ENCODE data around the gene DNM3. TPM values are rescaled to one million over a fixed set of nuclear protein-coding genes. Genes with fewer than 3 reads are reported as not detected.
A peak's percentile ranks its signal among the peaks of the same experiment; 100 is the strongest.

The DNM3 gene
- total RNA-seq, 1 donor from 2014 or later = 4.7 TPM

DNA sequence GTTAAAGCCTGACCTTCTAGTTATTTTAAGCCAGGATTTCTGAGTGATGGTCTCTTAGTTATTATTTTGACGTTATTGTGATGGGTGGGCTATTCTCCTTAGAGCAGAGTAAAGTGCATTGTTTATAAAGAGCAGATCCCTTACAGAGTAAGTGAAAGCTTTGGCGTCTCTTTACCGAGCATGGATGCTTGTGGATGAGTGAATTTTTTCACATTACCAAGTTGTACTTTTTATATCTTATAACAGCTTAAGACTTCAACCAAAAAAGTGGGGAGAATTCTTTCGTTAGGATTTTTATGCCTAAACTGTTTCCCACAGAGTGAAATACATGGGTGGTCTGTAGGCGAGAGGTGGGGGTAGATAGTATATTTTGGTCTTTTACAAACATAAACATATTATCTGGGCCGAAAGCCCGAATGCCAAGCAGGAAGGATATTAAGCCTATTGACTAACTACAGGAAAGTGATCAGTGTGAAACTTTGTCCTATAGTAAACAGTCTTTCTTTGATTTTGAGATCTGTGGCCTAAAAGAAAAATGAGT is 300.1 kb downstream of the DNM3 start:
- no peak overlapping the region for H2AFZ ChIP-seq (ENCODE audit: low read depth, low read length)
- TF ChIP-seq, protein P1, sequence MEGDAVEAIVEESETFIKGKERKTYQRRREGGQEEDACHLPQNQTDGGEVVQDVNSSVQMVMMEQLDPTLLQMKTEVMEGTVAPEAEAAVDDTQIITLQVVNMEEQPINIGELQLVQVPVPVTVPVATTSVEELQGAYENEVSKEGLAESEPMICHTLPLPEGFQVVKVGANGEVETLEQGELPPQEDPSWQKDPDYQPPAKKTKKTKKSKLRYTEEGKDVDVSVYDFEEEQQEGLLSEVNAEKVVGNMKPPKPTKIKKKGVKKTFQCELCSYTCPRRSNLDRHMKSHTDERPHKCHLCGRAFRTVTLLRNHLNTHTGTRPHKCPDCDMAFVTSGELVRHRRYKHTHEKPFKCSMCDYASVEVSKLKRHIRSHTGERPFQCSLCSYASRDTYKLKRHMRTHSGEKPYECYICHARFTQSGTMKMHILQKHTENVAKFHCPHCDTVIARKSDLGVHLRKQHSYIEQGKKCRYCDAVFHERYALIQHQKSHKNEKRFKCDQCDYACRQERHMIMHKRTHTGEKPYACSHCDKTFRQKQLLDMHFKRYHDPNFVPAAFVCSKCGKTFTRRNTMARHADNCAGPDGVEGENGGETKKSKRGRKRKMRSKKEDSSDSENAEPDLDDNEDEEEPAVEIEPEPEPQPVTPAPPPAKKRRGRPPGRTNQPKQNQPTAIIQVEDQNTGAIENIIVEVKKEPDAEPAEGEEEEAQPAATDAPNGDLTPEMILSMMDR (IDR thresholded peaks at IDR 0.05; ENCODE audit: insufficient read depth, low read depth, low read length) = no peak
- no peak for TF ChIP-seq EZH2 (IDR thresholded peaks at IDR 0.05; ENCODE audit: insufficient read depth, low read length)
- peak overlapping the region; percentile 49 for H3K9ac ChIP-seq (ENCODE audit: low read length)
- DNase-seq (ENCODE audit: low read depth) (no peak), FAIRE-seq (peak; percentile 68)
- H3K36me3 ChIP-seq (ENCODE audit: insufficient read depth, low read length) = no peaks in the 10 kb centered on the region
- H3K4me3 ChIP-seq (ENCODE audit: insufficient read depth, low read depth, low read length) = peak overlapping the region; percentile 30
- Mint-ChIP-seq H3K27me3 (ENCODE audit: low read depth, unreplicated experiment) (no peaks in the 10 kb centered on the region), H3K4me3 (ENCODE audit: unreplicated experiment) (no peak overlapping the region), H3K4me1 (ENCODE audit: low read depth, unreplicated experiment) (peaks cover 50% of the 10 kb centered on the region), H3K27ac (ENCODE audit: unreplicated experiment) (peak overlapping the region; percentile 90), H3K9me3 (ENCODE audit: unreplicated experiment) (peaks cover 3% of the 10 kb centered on the region), H3K36me3 (ENCODE audit: low read depth, unreplicated experiment) (no peaks in the 10 kb centered on the region)
- no peaks in the 10 kb centered on the region for H4K20me1 ChIP-seq (ENCODE audit: insufficient read depth, low read length)
- H3K4me2 ChIP-seq (ENCODE audit: low read length) = peak overlapping the region; percentile 80
- peaks cover 26% of the 10 kb centered on the region for H3K4me1 ChIP-seq (ENCODE audit: insufficient read depth, low read length)
- peaks cover 29% of the 10 kb centered on the region for H3K79me2 ChIP-seq (ENCODE audit: insufficient read depth, low read length)
- peak overlapping the region; percentile 23 for H3K27ac ChIP-seq (ENCODE audit: low read depth, low read length)
- H3K9me3 ChIP-seq (ENCODE audit: insufficient read depth, low read depth, low read length) = peaks cover 3% of the 10 kb centered on the region
- H3K27me3 ChIP-seq (ENCODE audit: insufficient read depth, low read length) = no peaks in the 10 kb centered on the region

DNA sequence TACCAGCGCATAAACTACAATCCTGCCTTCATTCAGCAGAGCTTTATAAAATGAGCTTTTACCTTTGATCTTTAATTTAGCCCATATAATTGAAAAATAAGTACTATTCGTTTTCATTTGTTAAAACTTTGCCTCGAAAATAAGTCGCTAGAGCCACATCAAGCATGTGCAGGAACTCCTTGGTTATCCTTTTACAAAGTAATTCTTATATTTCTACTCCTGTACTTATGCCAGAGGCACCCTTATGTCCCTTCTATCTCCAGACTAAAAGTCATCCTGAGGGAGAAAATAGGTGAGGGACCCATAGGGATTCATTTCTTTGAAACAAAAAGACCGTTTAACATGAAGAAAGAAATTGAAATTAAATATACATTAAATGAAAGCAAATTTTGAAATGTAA is 301.0 kb downstream of the DNM3 start:
- FAIRE-seq = no peak
- Histone ChIP-seq H3K9ac (ENCODE audit: low read length) (peak overlapping the region; percentile 25), H3K9me3 (ENCODE audit: insufficient read depth, low read depth, low read length) (peaks cover 3% of the 10 kb centered on the region), H3K4me3 (ENCODE audit: insufficient read depth, low read depth, low read length) (peak overlapping the region; percentile 30), H3K79me2 (ENCODE audit: insufficient read depth, low read length) (peaks cover 29% of the 10 kb centered on the region), H4K20me1 (ENCODE audit: insufficient read depth, low read length) (no peaks in the 10 kb centered on the region), H3K27ac (ENCODE audit: low read depth, low read length) (no peak overlapping the region), H3K36me3 (ENCODE audit: insufficient read depth, low read length) (no peaks in the 10 kb centered on the region), H3K4me2 (ENCODE audit: low read length) (peak overlapping the region; percentile 80), H3K4me1 (ENCODE audit: insufficient read depth, low read length) (peaks cover 23% of the 10 kb centered on the region), H2AFZ (ENCODE audit: low read depth, low read length) (no peak overlapping the region), H3K27me3 (ENCODE audit: insufficient read depth, low read length) (no peaks in the 10 kb centered on the region)
- H3K27ac Mint-ChIP-seq (ENCODE audit: unreplicated experiment) = no peak overlapping the region
- no peak overlapping the region for H3K4me3 Mint-ChIP-seq (ENCODE audit: unreplicated experiment)
- H3K36me3 Mint-ChIP-seq (ENCODE audit: low read depth, unreplicated experiment) = no peaks in the 10 kb centered on the region
- peaks cover 3% of the 10 kb centered on the region for H3K9me3 Mint-ChIP-seq (ENCODE audit: unreplicated experiment)
- H3K27me3 Mint-ChIP-seq (ENCODE audit: low read depth, unreplicated experiment) = no peaks in the 10 kb centered on the region
- no peak for TF ChIP-seq EZH2 (IDR thresholded peaks at IDR 0.05; ENCODE audit: insufficient read depth, low read length)
- H3K4me1 Mint-ChIP-seq (ENCODE audit: low read depth, unreplicated experiment) = peaks cover 48% of the 10 kb centered on the region
- DNase-seq (ENCODE audit: low read depth) = no peak

DNA sequence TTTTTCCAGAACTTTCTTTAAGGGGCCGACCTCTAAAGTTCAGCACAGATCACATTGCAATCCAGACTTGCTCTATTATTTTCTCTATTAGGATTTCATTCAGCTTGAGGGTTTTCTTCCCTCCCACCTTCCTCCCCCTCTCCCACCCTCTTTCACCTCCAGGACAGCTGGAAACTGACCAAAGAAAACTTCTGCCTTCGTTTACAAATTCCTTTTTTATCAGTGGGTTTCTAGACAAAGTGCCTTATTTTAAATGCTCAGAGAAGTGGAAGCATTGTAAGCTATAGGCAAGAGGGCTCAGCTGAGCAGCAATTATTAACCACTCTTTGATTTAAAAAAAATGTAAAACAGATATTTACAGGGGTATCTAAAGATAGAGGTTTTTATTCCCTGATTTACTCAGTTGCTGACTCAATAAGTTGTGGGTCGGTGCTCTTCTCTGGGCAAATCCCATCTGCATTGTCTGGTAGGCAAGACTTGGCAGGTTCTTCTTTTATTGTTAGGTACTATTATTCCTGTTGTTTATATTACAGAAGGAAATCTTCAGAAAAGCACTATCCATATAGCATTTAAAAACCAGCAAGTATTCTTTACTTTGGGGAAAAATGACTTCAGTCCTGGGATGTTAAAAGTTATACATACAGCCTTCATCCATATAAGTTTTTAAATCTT is 302.2 kb downstream of the DNM3 start:
- H3K4me3 Mint-ChIP-seq (ENCODE audit: unreplicated experiment) = peak overlapping the region; percentile 24

More for the DNA sequence above, 302.2 kb downstream of the DNM3 start:
- H3K27ac ChIP-seq (ENCODE audit: low read depth, low read length) = peak overlapping the region; percentile 81
- H3K9me3 ChIP-seq (ENCODE audit: insufficient read depth, low read depth, low read length) = peaks cover 3% of the 10 kb centered on the region
- no peaks in the 10 kb centered on the region for H3K27me3 ChIP-seq (ENCODE audit: insufficient read depth, low read length)
- H3K4me3 ChIP-seq (ENCODE audit: insufficient read depth, low read depth, low read length) = peak overlapping the region; percentile 65
- H3K79me2 ChIP-seq (ENCODE audit: insufficient read depth, low read length) = peaks cover 29% of the 10 kb centered on the region
- FAIRE-seq (peak; percentile 81), DNase-seq (ENCODE audit: low read depth) (peak; percentile 86)
- H3K36me3 ChIP-seq (ENCODE audit: insufficient read depth, low read length) = no peaks in the 10 kb centered on the region
- Mint-ChIP-seq H3K9me3 (ENCODE audit: unreplicated experiment) (peaks cover 3% of the 10 kb centered on the region), H3K27ac (ENCODE audit: unreplicated experiment) (peak overlapping the region; percentile 87), H3K27me3 (ENCODE audit: low read depth, unreplicated experiment) (no peaks in the 10 kb centered on the region), H3K4me1 (ENCODE audit: low read depth, unreplicated experiment) (peaks cover 50% of the 10 kb centered on the region), H3K36me3 (ENCODE audit: low read depth, unreplicated experiment) (no peaks in the 10 kb centered on the region)
- H3K4me2 ChIP-seq (ENCODE audit: low read length) = peak overlapping the region; percentile 80
- no peaks in the 10 kb centered on the region for H4K20me1 ChIP-seq (ENCODE audit: insufficient read depth, low read length)
- H3K9ac ChIP-seq (ENCODE audit: low read length) = peak overlapping the region; percentile 89
- no peak overlapping the region for H2AFZ ChIP-seq (ENCODE audit: low read depth, low read length)
- TF ChIP-seq EZH2 (IDR thresholded peaks at IDR 0.05; ENCODE audit: insufficient read depth, low read length) = no peak
- TF ChIP-seq, protein P1 (IDR thresholded peaks at IDR 0.05; ENCODE audit: insufficient read depth, low read depth, low read length) = no peak
- peaks cover 23% of the 10 kb centered on the region for H3K4me1 ChIP-seq (ENCODE audit: insufficient read depth, low read length)
